Stimulated activated CD4-positive, alpha-beta T cell treated with anti-CD3 and anti-CD28 coated beads, TNF-alpha, amount 100 ng/mL, for 1 hour (primary cell): ENCODE measurements around the gene SECTM1.

Source experiments
- DNase-seq, 3 donors: peaks; one replicate each; pipeline ENCODE4 v3.0.0-alpha.2; 2020; ENCODE audit warnings: low read depth in 3 of 3, low spot score in 1 of 3

The SECTM1 gene

GRCh38 chr17:82300707-82301270, 32.8 kb downstream of the SECTM1 start:
- DNase-seq, result peak in 1 of 3 donors; percentile 54

- no peak for DNase-seq
Measured at GRCh38 chr17:82300228-82300627, 33.3 kb downstream of the SECTM1 start.

GRCh38 chr17:82299452-82299851, 34.1 kb downstream of the SECTM1 start:
- DNase-seq, result no peak

- no peak for DNase-seq
Measured at GRCh38 chr17:82298538-82299421, 34.8 kb downstream of the SECTM1 start.

- DNase-seq, result peak; percentile 75 to 93 (median 89)
Measured at GRCh38 chr17:82297714-82298537, 35.6 kb downstream of the SECTM1 start.

GRCh38 chr17:82297280-82297713, 36.3 kb downstream of the SECTM1 start:
- DNase-seq, result peak in 2 of 3 donors; percentile 66 to 70

- DNase-seq, result no peak
Measured at GRCh38 chr17:82296511-82297279, 36.9 kb downstream of the SECTM1 start.

- DNase-seq, result no peak
Measured at GRCh38 chr17:82295472-82295814, 38.1 kb downstream of the SECTM1 start.

- no peak for DNase-seq
Measured at GRCh38 chr17:82294064-82294773, 39.3 kb downstream of the SECTM1 start.

- peak; percentile 79 to 85 (median 84) for DNase-seq
Measured at GRCh38 chr17:82292251-82293154, 41.1 kb downstream of the SECTM1 start.

GRCh38 chr17:82291582-82292250, 41.9 kb downstream of the SECTM1 start:
- DNase-seq, result no peak

- no peak for DNase-seq
Measured at GRCh38 chr17:82287868-82288801, 45.4 kb downstream of the SECTM1 start.

- no peak for DNase-seq
Measured at GRCh38 chr17:82287013-82287867, 46.3 kb downstream of the SECTM1 start.

- DNase-seq, result no peak
Measured at GRCh38 chr17:82285141-82285540, 48.4 kb downstream of the SECTM1 start.

GRCh38 chr17:82283208-82283749, 50.3 kb downstream of the SECTM1 start:
- DNase-seq, result no peak
